GM12878 (cell line): ENCODE results near the gene ZSWIM5. TPM values are rescaled to one million over a fixed set of nuclear protein-coding genes. Genes with fewer than 3 reads are reported as not detected.

Experiments
- ATAC-seq: fragments of 200-7000 bp; cut with Tn5 transposase; 3 replicates; pipeline ENCODE4 v1.9.1; 2020; ENCODE audit warnings: mild to moderate bottlenecking, moderate library complexity
- BruUV-seq: library from RNA; stranded (reverse); fragments of 400-500 nt; replicated peaks from 2 replicates; lab custom pipeline; 2021; lab: Mats Ljungman, UMichigan
- CTCF ChIA-PET: fragments of 300-600 bp; sonication (Branson Sonifier 250); formaldehyde crosslinking; extraction: SDS; loops from one replicate; lab custom pipeline; 2021; ENCODE audit warnings: inconsistent platforms; lab: Yijun Ruan, JAX
- POLR2A ChIA-PET: fragments of 350-600 bp; formaldehyde crosslinking; extraction: SDS; loops from one replicate; lab custom pipeline; 2021; ENCODE audit warnings: inconsistent platforms; lab: Charles Lee
- RAD21 ChIA-PET: fragments of 300-600 bp; sonication (Branson Sonifier 250); formaldehyde crosslinking; loops from one replicate; lab custom pipeline; 2023; ENCODE audit warnings: antibody characterized with exemption; ENCODE audit not compliant: unreplicated experiment; lab: Charles Lee
- SMC1A ChIA-PET: fragments of 300-600 bp; sonication (Branson Sonifier 250); formaldehyde crosslinking; loops from one replicate; lab custom pipeline; 2023; ENCODE audit not compliant: unreplicated experiment, uncharacterized antibody; lab: Charles Lee
- DNase-seq: peaks from one replicate; pipeline ENCODE4 v3.0.0-alpha.2; 2011; ENCODE audit warnings: low read depth, low spot score
- FAIRE-seq: peaks from 3 replicates; lab custom pipeline; 2011; peaks lifted over from hg19 to GRCh38; lab: Jason Lieb, UNC
- H2AFZ ChIP-seq: 2 replicates; pipeline ENCODE4 v1.6.0; 2011; ENCODE audit warnings: low read depth, low read length, control low read depth; ENCODE audit not compliant: control insufficient read depth
- H3K27ac ChIP-seq: 2 replicates; pipeline ENCODE4 v1.5.1; 2011; ENCODE audit warnings: control low read depth; ENCODE audit not compliant: control insufficient read depth, insufficient read depth
- H3K27me3 ChIP-seq, 2 experiments: replicated peaks in 1 of 2; 2 replicates each; pipeline versions ENCODE4 v1.6.0 to v1.6.1; 2011; ENCODE audit warnings: low read length in 1 of 2; ENCODE audit not compliant: control insufficient read depth in 2 of 2, insufficient read depth in 2 of 2
- H3K36me3 ChIP-seq, 2 experiments: 2 replicates each; pipeline ENCODE4 v1.5.1; 2011; ENCODE audit warnings: low read length in 1 of 2; ENCODE audit not compliant: control insufficient read depth in 2 of 2, insufficient read depth in 2 of 2
- H3K4me1 ChIP-seq: 2 replicates; pipeline ENCODE4 v1.6.1; 2011; ENCODE audit warnings: mild to moderate bottlenecking, low read length, moderate library complexity, mixed read lengths; ENCODE audit not compliant: control insufficient read depth, insufficient read depth
- H3K4me2 ChIP-seq: 2 replicates; pipeline ENCODE4 v1.6.0; 2011; ENCODE audit warnings: control low read depth; ENCODE audit not compliant: control insufficient read depth, insufficient read depth
- H3K4me3 ChIP-seq: fragments of 200-600 bp; sonication (generic); 2 replicates; pipeline ENCODE4 v1.5.1; 2016
- H3K79me2 ChIP-seq: 2 replicates; pipeline ENCODE4 v1.6.0; 2011; ENCODE audit warnings: low read length; ENCODE audit not compliant: control insufficient read depth, insufficient read depth
- H3K9ac ChIP-seq: 2 replicates; pipeline ENCODE4 v1.8.0; 2011; ENCODE audit warnings: low read length, control low read depth, mixed read lengths; ENCODE audit not compliant: control insufficient read depth, insufficient read depth
- H3K9me3 ChIP-seq: replicated peaks from 3 replicates; pipeline ENCODE4 v1.5.1; 2011; ENCODE audit warnings: mild to moderate bottlenecking, low read length; ENCODE audit not compliant: control insufficient read depth, insufficient read depth
- H4K20me1 ChIP-seq: 2 replicates; pipeline ENCODE4 v1.6.0; 2011; ENCODE audit not compliant: control insufficient read depth, insufficient read depth
- ASH2L ChIP-seq: fragments of 300-600, 200-600 bp; sonication (generic); IDR thresholded peaks from 2 replicates; pipeline ENCODE4 v1.6.1; 2017; ENCODE audit warnings: low read depth, mild to moderate bottlenecking, borderline replicate concordance
- BMI1 ChIP-seq: fragments of 450-650 bp; IDR thresholded peaks from 2 replicates; pipeline ENCODE4 v1.6.1; 2016; ENCODE audit warnings: mild to moderate bottlenecking, moderate library complexity, borderline replicate concordance
- CREM ChIP-seq: IDR thresholded peaks from 2 replicates; pipeline ENCODE4 v1.6.1; 2014; ENCODE audit warnings: antibody characterized with exemption, low read depth
- LARP7 ChIP-seq: fragments of 450-650 bp; IDR thresholded peaks from 2 replicates; pipeline ENCODE4 v1.6.1; 2017; ENCODE audit warnings: mild to moderate bottlenecking
- MXI1 ChIP-seq: fragments of 150-350 bp; IDR thresholded peaks from 2 replicates; pipeline ENCODE4 v1.6.1; 2011; ENCODE audit warnings: low read depth, mild to moderate bottlenecking, inconsistent platforms, low read length, improper control_type of control experiment
- MYC ChIP-seq: IDR thresholded peaks from 2 replicates; pipeline ENCODE4 v1.6.1; 2011; ENCODE audit warnings: mild to moderate bottlenecking, low read length, moderate library complexity, inconsistent platforms; ENCODE audit not compliant: insufficient read depth, insufficient replicate concordance, insufficient read length, severe bottlenecking
- PAX5 ChIP-seq: IDR thresholded peaks from 2 replicates; pipeline ENCODE4 v1.6.1; 2011; ENCODE audit warnings: low read depth, low read length, borderline replicate concordance
- PAX8 ChIP-seq: fragments of 450-650 bp; IDR thresholded peaks from 2 replicates; pipeline ENCODE4 v1.6.1; 2017; ENCODE audit warnings: mild to moderate bottlenecking, moderate library complexity
- SP1 ChIP-seq: IDR thresholded peaks from one replicate; pipeline ENCODE4 v1.6.1; 2011; ENCODE audit warnings: low read depth, low read length
- TCF12 ChIP-seq: IDR thresholded peaks from 2 replicates; pipeline ENCODE4 v1.6.1; 2011; ENCODE audit warnings: low read depth, mild to moderate bottlenecking, low read length
- YBX1 ChIP-seq: fragments of 450-650 bp; IDR thresholded peaks from 2 replicates; pipeline ENCODE4 v1.6.1; 2016; ENCODE audit warnings: antibody characterized with exemption
- WGBS: methylation state at CpG from one replicate; pipeline ENCODE4 v1.1.6; 2016; ENCODE audit warnings: low lambda C conversion rate; ENCODE audit not compliant: insufficient replicate concordance, insufficient coverage; ENCODE audit errors: missing lambda C conversion rate; 5-methylcytosine and 5-hydroxymethylcytosine counted together
- in situ Hi-C: fragments of 300-500 bp; cut with MboI; formaldehyde crosslinking; loops from 9 replicates; pipeline ENCODE4 v1.14.3; 2018; ENCODE audit warnings: mixed read lengths
- intact Hi-C: fragments of 100-400 bp; cut with micrococcal nuclease; formaldehyde crosslinking; loops from one replicate; pipeline ENCODE4 v1.14.2; 2022; ENCODE audit not compliant: unreplicated experiment
- polyA plus RNA-seq, 11 experiments: library from polyadenylated mRNA; depleted of rRNA in 4 of 11; unstranded in 6 of 11; stranded (reverse) in 5 of 11; fragments of >200 nt; fragmentation: Nextera tagmentation in 4 of 11; fragmentation: Illumina TruSeq in 1 of 11; extraction: Ambion mirVana in 4 of 11; extraction: Trizol in 1 of 11; gene quantifications; 1 replicate in 1 of 11; 2 replicates in 10 of 11; pipeline versions ENCODE4 v1.2.1 to v1.2.3, GENCODE V29; 2011 to 2016; ENCODE audit warnings: inconsistent platforms in 2 of 11, missing spikeins in 2 of 11, low read depth in 1 of 11
- total RNA-seq, 4 experiments: library from RNA; depleted of rRNA in 3 of 4; stranded (reverse); fragments of >200 nt in 3 of 4; fragmentation: Illumina TruSeq in 1 of 4; extraction: Trizol in 1 of 4; gene quantifications; 2 replicates each; pipeline versions ENCODE4 v1.2.1 to v1.2.3, GENCODE V29; 2013 to 2021
- TF ChIP-seq, protein P1 (sequence below): fragments of 450-650 bp; formaldehyde crosslinking; IDR thresholded peaks from 2 replicates; pipeline ENCODE4 v1.4.0; 2020; ENCODE audit warnings: mild to moderate bottlenecking, moderate library complexity
- TF ChIP-seq, protein P2 (sequence below): fragments of 450-650 bp; IDR thresholded peaks from 2 replicates; pipeline ENCODE4 v1.6.1; 2017; ENCODE audit warnings: mild to moderate bottlenecking

The ZSWIM5 gene
- total and polyA plus RNA-seq, 10 of the 15 experiments (the other 5 are each of a cell fraction or from before 2014, with no cell fraction given) = 0.07 to 0.97 (median 0.34) TPM; not detected in 1

DNA sequence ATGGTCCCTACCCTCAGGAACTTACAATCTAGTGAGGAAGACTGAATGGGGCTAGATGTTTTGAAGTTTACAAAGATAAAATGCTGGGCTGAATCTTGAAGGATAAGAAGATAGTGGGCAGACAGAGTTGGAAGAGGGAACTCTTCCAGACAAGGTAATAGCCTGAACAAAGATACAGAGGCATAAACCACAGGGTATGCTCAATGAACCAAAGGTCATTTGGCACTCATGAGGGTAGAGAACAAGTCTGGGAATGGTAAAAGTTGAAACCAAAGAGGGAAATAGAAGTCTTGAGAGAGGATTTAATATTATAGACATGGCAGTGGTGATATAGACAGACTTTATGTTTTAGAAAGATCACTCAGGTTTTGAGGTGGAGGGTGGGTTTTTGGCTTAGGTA is 48.1 kb upstream of the ZSWIM5 start:
- in situ Hi-C loops = no loop called here
- no peak overlapping the region for H3K9ac ChIP-seq
- DNase-seq = no peak
- ChIA-PET CTCF (no interaction called here), RAD21 (no interaction called here), SMC1A (no interaction called here), POLR2A (no interaction called here)
- FAIRE-seq = no peak
- no peaks in the 10 kb centered on the region; a peak in 1 of 4 replicates for H3K27me3 ChIP-seq
- H4K20me1 ChIP-seq = no peaks in the 10 kb centered on the region
- H3K4me3 ChIP-seq = no peak overlapping the region
- no peak overlapping the region for H3K27ac ChIP-seq
- no TSS peak for BruUV-seq
- peaks cover 11% of the 10 kb centered on the region; the same call in 2 of the 3 replicates for H3K9me3 ChIP-seq
- no peak for ATAC-seq
- H3K36me3 ChIP-seq = no peaks in the 10 kb centered on the region
- no peak for TF ChIP-seq PAX5
- TF ChIP-seq BMI1 = no peak
- TF ChIP-seq ASH2L = no peak
- no peak for TF ChIP-seq MXI1
- intact Hi-C loops = no loop called here
- H3K79me2 ChIP-seq = no peaks in the 10 kb centered on the region
- H2AFZ ChIP-seq = no peak overlapping the region
- H3K4me1 ChIP-seq = no peaks in the 10 kb centered on the region
- no peak overlapping the region for H3K4me2 ChIP-seq

DNA sequence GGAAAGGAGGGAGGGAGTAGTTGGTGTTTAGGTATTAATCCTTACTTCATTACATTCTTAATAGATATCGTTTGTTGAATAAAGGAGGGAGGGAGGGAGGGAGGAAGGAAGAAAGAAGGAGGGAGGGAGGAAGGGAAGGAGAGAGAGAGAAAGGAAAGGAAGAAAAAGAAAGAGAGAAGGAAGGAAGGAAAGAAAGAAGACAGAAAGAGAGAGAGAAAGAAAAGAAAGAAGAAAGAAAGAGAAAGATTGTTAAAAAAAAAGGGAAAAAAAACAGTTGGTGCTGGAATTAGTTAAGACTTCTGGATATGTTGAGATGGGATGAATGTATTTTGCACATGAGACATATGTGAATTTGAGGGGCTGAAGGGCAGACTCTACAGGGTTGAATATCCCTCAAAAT is 44.1 kb upstream of the ZSWIM5 start:
- Histone ChIP-seq H3K36me3 (no peaks in the 10 kb centered on the region), H3K9ac (no peak overlapping the region), H3K79me2 (no peaks in the 10 kb centered on the region), H3K27me3 (no peaks in the 10 kb centered on the region; a peak in 1 of 4 replicates), H3K4me3 (no peak overlapping the region), H2AFZ (no peak overlapping the region), H4K20me1 (no peaks in the 10 kb centered on the region), H3K27ac (no peak overlapping the region), H3K4me1 (no peaks in the 10 kb centered on the region), H3K9me3 (no peaks in the 10 kb centered on the region), H3K4me2 (no peak overlapping the region)
- ATAC-seq (no peak), DNase-seq (no peak), FAIRE-seq (no peak)
- no TSS peak for BruUV-seq
- ChIA-PET POLR2A (no interaction called here), CTCF (no interaction called here), RAD21 (no interaction called here), SMC1A (no interaction called here)
- 0% methylated on average over 1 of the region's 1 CpG for WGBS
- in situ Hi-C loops = no loop called here
- intact Hi-C loops = no loop called here
- TF ChIP-seq SP1 (no peak), LARP7 (no peak), TCF12 (no peak), YBX1 (no peak), MYC (no peak), PAX8 (no peak), CREM (no peak)
- TF ChIP-seq, protein P1, sequence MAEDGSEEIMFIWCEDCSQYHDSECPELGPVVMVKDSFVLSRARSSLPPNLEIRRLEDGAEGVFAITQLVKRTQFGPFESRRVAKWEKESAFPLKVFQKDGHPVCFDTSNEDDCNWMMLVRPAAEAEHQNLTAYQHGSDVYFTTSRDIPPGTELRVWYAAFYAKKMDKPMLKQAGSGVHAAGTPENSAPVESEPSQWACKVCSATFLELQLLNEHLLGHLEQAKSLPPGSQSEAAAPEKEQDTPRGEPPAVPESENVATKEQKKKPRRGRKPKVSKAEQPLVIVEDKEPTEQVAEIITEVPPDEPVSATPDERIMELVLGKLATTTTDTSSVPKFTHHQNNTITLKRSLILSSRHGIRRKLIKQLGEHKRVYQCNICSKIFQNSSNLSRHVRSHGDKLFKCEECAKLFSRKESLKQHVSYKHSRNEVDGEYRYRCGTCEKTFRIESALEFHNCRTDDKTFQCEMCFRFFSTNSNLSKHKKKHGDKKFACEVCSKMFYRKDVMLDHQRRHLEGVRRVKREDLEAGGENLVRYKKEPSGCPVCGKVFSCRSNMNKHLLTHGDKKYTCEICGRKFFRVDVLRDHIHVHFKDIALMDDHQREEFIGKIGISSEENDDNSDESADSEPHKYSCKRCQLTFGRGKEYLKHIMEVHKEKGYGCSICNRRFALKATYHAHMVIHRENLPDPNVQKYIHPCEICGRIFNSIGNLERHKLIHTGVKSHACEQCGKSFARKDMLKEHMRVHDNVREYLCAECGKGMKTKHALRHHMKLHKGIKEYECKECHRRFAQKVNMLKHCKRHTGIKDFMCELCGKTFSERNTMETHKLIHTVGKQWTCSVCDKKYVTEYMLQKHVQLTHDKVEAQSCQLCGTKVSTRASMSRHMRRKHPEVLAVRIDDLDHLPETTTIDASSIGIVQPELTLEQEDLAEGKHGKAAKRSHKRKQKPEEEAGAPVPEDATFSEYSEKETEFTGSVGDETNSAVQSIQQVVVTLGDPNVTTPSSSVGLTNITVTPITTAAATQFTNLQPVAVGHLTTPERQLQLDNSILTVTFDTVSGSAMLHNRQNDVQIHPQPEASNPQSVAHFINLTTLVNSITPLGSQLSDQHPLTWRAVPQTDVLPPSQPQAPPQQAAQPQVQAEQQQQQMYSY (CRISPR knock-in tag) = no peak
- TF ChIP-seq, protein P2, sequence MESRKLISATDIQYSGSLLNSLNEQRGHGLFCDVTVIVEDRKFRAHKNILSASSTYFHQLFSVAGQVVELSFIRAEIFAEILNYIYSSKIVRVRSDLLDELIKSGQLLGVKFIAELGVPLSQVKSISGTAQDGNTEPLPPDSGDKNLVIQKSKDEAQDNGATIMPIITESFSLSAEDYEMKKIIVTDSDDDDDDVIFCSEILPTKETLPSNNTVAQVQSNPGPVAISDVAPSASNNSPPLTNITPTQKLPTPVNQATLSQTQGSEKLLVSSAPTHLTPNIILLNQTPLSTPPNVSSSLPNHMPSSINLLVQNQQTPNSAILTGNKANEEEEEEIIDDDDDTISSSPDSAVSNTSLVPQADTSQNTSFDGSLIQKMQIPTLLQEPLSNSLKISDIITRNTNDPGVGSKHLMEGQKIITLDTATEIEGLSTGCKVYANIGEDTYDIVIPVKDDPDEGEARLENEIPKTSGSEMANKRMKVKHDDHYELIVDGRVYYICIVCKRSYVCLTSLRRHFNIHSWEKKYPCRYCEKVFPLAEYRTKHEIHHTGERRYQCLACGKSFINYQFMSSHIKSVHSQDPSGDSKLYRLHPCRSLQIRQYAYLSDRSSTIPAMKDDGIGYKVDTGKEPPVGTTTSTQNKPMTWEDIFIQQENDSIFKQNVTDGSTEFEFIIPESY = no peak
